WTC11 (cell line): ENCODE measurements around the gene VPS35L. TPM values are rescaled to one million over a fixed set of nuclear protein-coding genes. Genes with fewer than 3 reads are reported as not detected.

ENCODE experiments used
- ATAC-seq: fragments of 200-7000 bp; cut with Tn5 transposase; 2 replicates; pipeline ENCODE4 v1.10.0; 2021; ENCODE audit warnings: mild to moderate bottlenecking, moderate library complexity
- CTCF ChIA-PET: fragments of 300-600 bp; sonication (Branson Sonifier 250); formaldehyde crosslinking; loops from one replicate; lab custom pipeline; 2021; ENCODE audit warnings: antibody characterized with exemption; lab: Charles Lee
- POLR2A ChIA-PET: fragments of 350-600 bp; sonication (Branson Sonifier 250); formaldehyde crosslinking; loops from one replicate; lab custom pipeline; 2021; ENCODE audit warnings: antibody characterized with exemption; lab: Charles Lee
- DNase-seq: peaks from one replicate; pipeline ENCODE4 v3.0.0; 2021; ENCODE audit warnings: low spot score
- H3K27ac Mint-ChIP-seq: 2 replicates; pipeline ENCODE4 v1.8.0; 2021; ENCODE audit warnings: mixed read lengths
- H3K27me3 Mint-ChIP-seq: 2 replicates; pipeline ENCODE4 v1.8.0; 2021; ENCODE audit warnings: low read depth, mild to moderate bottlenecking, moderate library complexity, mixed read lengths
- H3K36me3 Mint-ChIP-seq: 2 replicates; pipeline ENCODE4 v1.8.0; 2021; ENCODE audit warnings: mixed read lengths
- H3K4me1 Mint-ChIP-seq: 2 replicates; pipeline ENCODE4 v1.8.0; 2022; ENCODE audit warnings: mixed read lengths
- H3K4me3 Mint-ChIP-seq: 2 replicates; pipeline ENCODE4 v1.8.0; 2021; ENCODE audit warnings: mild to moderate bottlenecking, moderate library complexity, mixed read lengths
- H3K9me3 Mint-ChIP-seq: 2 replicates; pipeline ENCODE4 v1.8.0; 2021; ENCODE audit warnings: mixed read lengths
- ATF3 ChIP-seq: sonication (generic); formaldehyde crosslinking; conservative IDR thresholded peaks from 2 replicates; pipeline ENCODE4 v1.8.1; 2022; ENCODE audit warnings: mild to moderate bottlenecking, missing genetic modification reagents
- CBFB ChIP-seq: sonication (generic); formaldehyde crosslinking; IDR thresholded peaks from 2 replicates; pipeline ENCODE4 v1.8.1; 2022; ENCODE audit warnings: mild to moderate bottlenecking, low read depth, missing genetic modification reagents
- CREB1 ChIP-seq: sonication (generic); formaldehyde crosslinking; IDR thresholded peaks from 2 replicates; pipeline ENCODE4 v1.8.0; 2023; ENCODE audit warnings: mild to moderate bottlenecking, missing genetic modification reagents
- E2F1 ChIP-seq: sonication (generic); formaldehyde crosslinking; IDR thresholded peaks from 2 replicates; pipeline ENCODE4 v1.8.0; 2022; ENCODE audit warnings: mild to moderate bottlenecking, missing genetic modification reagents
- E2F5 ChIP-seq: sonication (generic); formaldehyde crosslinking; IDR thresholded peaks from 2 replicates; pipeline ENCODE4 v1.8.1; 2022; ENCODE audit warnings: mild to moderate bottlenecking, moderate library complexity, missing genetic modification reagents
- ERG ChIP-seq: fragments of 250-450 bp; sonication (Bioruptor Pico); IDR thresholded peaks from 2 replicates; pipeline ENCODE4 v1.8.0; 2021; ENCODE audit warnings: mild to moderate bottlenecking
- ESRRA ChIP-seq: sonication (generic); formaldehyde crosslinking; IDR thresholded peaks from 2 replicates; pipeline ENCODE4 v1.8.1; 2022; ENCODE audit warnings: mild to moderate bottlenecking, missing genetic modification reagents, borderline replicate concordance
- HMGXB4 ChIP-seq: sonication (generic); formaldehyde crosslinking; IDR thresholded peaks from 2 replicates; pipeline ENCODE4 v1.8.1; 2023; ENCODE audit warnings: mild to moderate bottlenecking, moderate library complexity, missing genetic modification reagents
- IRF2 ChIP-seq: sonication (generic); formaldehyde crosslinking; IDR thresholded peaks from 2 replicates; pipeline ENCODE4 v1.8.0; 2022; ENCODE audit warnings: low read depth, missing genetic modification reagents, borderline replicate concordance
- KAT7 ChIP-seq: sonication (generic); formaldehyde crosslinking; IDR thresholded peaks from 2 replicates; pipeline ENCODE4 v1.8.1; 2023; ENCODE audit warnings: missing genetic modification reagents, mild to moderate bottlenecking, borderline replicate concordance
- MYBL2 ChIP-seq: sonication (generic); formaldehyde crosslinking; IDR thresholded peaks from 2 replicates; pipeline ENCODE4 v1.8.1; 2023; ENCODE audit warnings: mild to moderate bottlenecking, moderate library complexity, missing genetic modification reagents
- NFYB ChIP-seq: sonication (generic); formaldehyde crosslinking; conservative IDR thresholded peaks from 2 replicates; pipeline ENCODE4 v1.8.0; 2022; ENCODE audit warnings: low read depth, missing genetic modification reagents
- PREB ChIP-seq: sonication (generic); formaldehyde crosslinking; IDR thresholded peaks from 2 replicates; pipeline ENCODE4 v1.8.1; 2022; ENCODE audit warnings: mild to moderate bottlenecking, missing genetic modification reagents, moderate library complexity, borderline replicate concordance
- PRRX2 ChIP-seq: fragments of 250-450 bp; sonication (Bioruptor Pico); IDR thresholded peaks from 2 replicates; pipeline ENCODE4 v1.8.0; 2021; ENCODE audit warnings: mild to moderate bottlenecking
- RORB ChIP-seq: fragments of 250-450 bp; sonication (Bioruptor Pico); IDR thresholded peaks from 2 replicates; pipeline ENCODE4 v1.9.0; 2021; ENCODE audit warnings: mild to moderate bottlenecking
- SMAD3 ChIP-seq: sonication (generic); formaldehyde crosslinking; IDR thresholded peaks from 2 replicates; pipeline ENCODE4 v1.8.0; 2022; ENCODE audit warnings: missing genetic modification reagents, mild to moderate bottlenecking, borderline replicate concordance
- SP1 ChIP-seq: sonication (generic); formaldehyde crosslinking; conservative IDR thresholded peaks from 2 replicates; pipeline ENCODE4 v1.8.1; 2022; ENCODE audit warnings: missing genetic modification reagents
- STAT6 ChIP-seq: sonication (generic); formaldehyde crosslinking; conservative IDR thresholded peaks from 2 replicates; pipeline ENCODE4 v1.8.1; 2023; ENCODE audit warnings: mild to moderate bottlenecking, low read depth, missing genetic modification reagents, moderate library complexity
- TEAD4 ChIP-seq: sonication (generic); formaldehyde crosslinking; IDR thresholded peaks from 2 replicates; pipeline ENCODE4 v1.8.0; 2022; ENCODE audit warnings: mild to moderate bottlenecking, missing genetic modification reagents
- ZBTB21 ChIP-seq: sonication (generic); formaldehyde crosslinking; IDR thresholded peaks from 2 replicates; pipeline ENCODE4 v1.8.1; 2023; ENCODE audit warnings: mild to moderate bottlenecking, missing genetic modification reagents, borderline replicate concordance
- ZNF281 ChIP-seq: sonication (generic); formaldehyde crosslinking; IDR thresholded peaks from 2 replicates; pipeline ENCODE4 v1.8.0; 2023; ENCODE audit warnings: mild to moderate bottlenecking, missing genetic modification reagents
- total RNA-seq: library from RNA; stranded (reverse); gene quantifications from 3 replicates; pipeline ENCODE4 v1.2.3, GENCODE V29; 2021

VPS35L gene
- total RNA-seq, 1 experiment from 2014 or later, result 59.7 TPM

- TF ChIP-seq MYBL2 (CRISPR knock-in tag), result no peak
- no peak for TF ChIP-seq SMAD3 (CRISPR knock-in tag)
- no peak for TF ChIP-seq CREB1 (CRISPR knock-in tag)
- no peak for TF ChIP-seq ZNF281
- TF ChIP-seq TEAD4 (CRISPR knock-in tag), result no peak
- TF ChIP-seq ZBTB21 (CRISPR knock-in tag), result no peak
- no peak for TF ChIP-seq KAT7
- TF ChIP-seq STAT6 (CRISPR knock-in tag), result no peak
- TF ChIP-seq ATF3 (CRISPR knock-in tag), result no peak
- TF ChIP-seq SP1 (CRISPR knock-in tag), result no peak
- no peak for TF ChIP-seq HMGXB4 (CRISPR knock-in tag)
- Mint-ChIP-seq H3K27ac (no peak overlapping the region; the same call in none of the 2 replicates), H3K36me3 (peaks cover 22% of the 10 kb centered on the region), H3K27me3 (no peaks in the 10 kb centered on the region), H3K4me1 (peaks cover 18% of the 10 kb centered on the region), H3K9me3 (no peaks in the 10 kb centered on the region), H3K4me3 (no peak overlapping the region)
- DNase-seq (no peak), ATAC-seq (no peak)
- ChIA-PET POLR2A (no interaction called here), CTCF (interaction anchor here (0.6 to 10.7 kb wide), 2 partner anchors 11 to 738 kb away, joined by 3 to 119 read pairs; no protein-coding TSS in a partner anchor)
These were observed 39.7 kb downstream of the VPS35L start for GRCh38 chr16:19595043-19595767.

GRCh38 chr16:19598805-19599510, 43.5 kb downstream of the VPS35L start:
- Mint-ChIP-seq H3K27me3 (no peaks in the 10 kb centered on the region), H3K27ac (no peak overlapping the region), H3K9me3 (no peaks in the 10 kb centered on the region), H3K4me3 (no peak overlapping the region), H3K36me3 (peaks cover 21% of the 10 kb centered on the region), H3K4me1 (peaks cover 25% of the 10 kb centered on the region)
- no peak for DNase-seq
- ATAC-seq, result peak; percentile 64; the same call in 1 of the 2 replicates
- ChIA-PET CTCF (interaction anchor here (0.6 to 10.7 kb wide), 12 partner anchors 8 to 406 kb away, joined by 3 to 119 read pairs (median 3); partner anchors contain the start of genes GPRC5B and VPS35L), POLR2A (interaction anchor here (0.5 to 1.4 kb wide), 2 partner anchors 43 to 229 kb away, joined by 3 to 4 read pairs; no protein-coding TSS in a partner anchor)
- TF ChIP-seq IRF2 (CRISPR knock-in tag), result no peak
- TF ChIP-seq E2F1 (CRISPR knock-in tag), result no peak
- TF ChIP-seq PREB (CRISPR knock-in tag), result no peak
- TF ChIP-seq ERG, result no peak
- no peak for TF ChIP-seq CBFB (CRISPR knock-in tag)
- no peak for TF ChIP-seq NFYB (CRISPR knock-in tag)
- TF ChIP-seq ESRRA (CRISPR knock-in tag), result no peak
- TF ChIP-seq RORB, result no peak
- no peak for TF ChIP-seq E2F5 (CRISPR knock-in tag)
- no peak for TF ChIP-seq PRRX2 (CRISPR knock-in tag)
- no peak for TF ChIP-seq KAT7
